ENCODE results near the gene MRGPRE. TPM values are rescaled to one million over a fixed set of nuclear protein-coding genes. Genes with fewer than 3 reads are reported as not detected.

MRGPRE gene
- total RNA-seq, 5 donors from 2014 or later (not counting 1 experiment from before 2014, with no cell fraction given): not detected

- DNase-seq: peak in 1 of 35 experiments; percentile 10
- Mint-ChIP-seq H3K27ac (no peak overlapping the region), H3K4me3 (no peak overlapping the region), H3K4me1 (peaks cover 14 to 16% (median 15%) of the 10 kb centered on the region in 3 donors), H3K36me3 (no peaks in the 10 kb centered on the region), H3K9me3 (no peaks in the 10 kb centered on the region), H3K27me3 (peaks cover 6 to 29% of the 10 kb centered on the region in 2 donors)
- no peaks in the 10 kb centered on the region for H3K9me3 ChIP-seq
- CTCF ChIA-PET: no interaction called here
- no peak overlapping the region for H3K27ac ChIP-seq (ENCODE audit: low read length)
- 57% methylated on average over 7 of the region's 11 CpGs for WGBS (ENCODE audit: insufficient coverage)
- H3K36me3 ChIP-seq (ENCODE audit: control insufficient read depth in 2 of 2, extremely low read depth in 1 of 2, insufficient read depth in 1 of 2, low read length in 1 of 2): no peaks in the 10 kb centered on the region
- peaks cover 0 to 15% of the 10 kb centered on the region in 2 experiments for H3K4me1 ChIP-seq (ENCODE audit: control insufficient read depth in 1 of 2, extremely low read depth in 1 of 2, insufficient read depth in 2 of 2, low read length in 2 of 2)
- POLR2A ChIA-PET: no interaction called here
- ATAC-seq (replicated peaks in 1 of 4): no peak
- no peak overlapping the region for H3K4me3 ChIP-seq (ENCODE audit: control insufficient read depth in 1 of 2, extremely low read depth in 1 of 2, low read length in 1 of 2)
- peaks cover 0 to 74% of the 10 kb centered on the region in 2 experiments for H3K27me3 ChIP-seq (replicated peaks in 1 of 2; ENCODE audit: control insufficient read depth in 2 of 2, extremely low read depth in 1 of 2, insufficient read depth in 2 of 2, low read length in 1 of 2)
These were observed 12.1 kb downstream of the MRGPRE start for GRCh38 chr11:3220101-3220500.

DNA sequence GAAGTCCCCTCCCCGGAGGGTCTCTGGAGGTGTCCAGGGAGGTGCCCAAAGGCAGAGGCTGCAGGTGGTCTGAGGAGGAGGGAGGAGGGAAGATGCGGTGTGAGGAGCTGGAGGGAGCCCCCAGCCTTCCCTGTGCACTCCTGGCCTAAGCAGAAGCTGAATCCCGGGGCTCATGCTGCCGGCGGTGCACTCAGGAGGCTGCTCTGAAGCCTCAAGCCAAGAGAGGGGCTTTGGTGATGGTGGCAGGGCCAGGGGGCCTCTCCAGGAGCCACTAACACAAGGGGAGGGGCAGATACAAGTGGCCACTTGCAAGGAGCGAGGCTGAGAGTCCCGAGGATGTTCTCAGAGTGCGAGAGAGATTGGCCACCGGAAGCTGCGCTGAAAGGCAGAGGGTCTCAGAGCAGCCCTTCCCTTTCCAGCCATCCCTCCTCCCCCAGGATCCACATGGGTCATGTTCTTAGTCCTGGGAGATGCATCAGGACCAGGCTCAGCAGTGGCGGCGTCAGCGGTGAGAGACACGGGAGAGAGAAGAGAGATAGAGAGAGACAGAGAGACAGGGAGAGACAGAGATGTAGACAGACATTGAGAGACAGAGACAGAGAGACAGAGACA lies 12.8 kb downstream of the MRGPRE start:
- Mint-ChIP-seq H3K4me1 (peaks cover 14 to 16% (median 15%) of the 10 kb centered on the region in 3 donors), H3K27me3 (peaks cover 10 to 30% of the 10 kb centered on the region in 2 donors), H3K9me3 (no peaks in the 10 kb centered on the region), H3K27ac (peak overlapping the region in 1 of 2 donors; percentile 46), H3K4me3 (no peak overlapping the region), H3K36me3 (no peaks in the 10 kb centered on the region)
- peaks cover 0 to 15% of the 10 kb centered on the region in 2 experiments for H3K4me1 ChIP-seq (ENCODE audit: control insufficient read depth in 1 of 2, extremely low read depth in 1 of 2, insufficient read depth in 2 of 2, low read length in 2 of 2)
- POLR2A ChIA-PET: no interaction called here
- H3K4me3 ChIP-seq (ENCODE audit: control insufficient read depth in 1 of 2, extremely low read depth in 1 of 2, low read length in 1 of 2): no peak overlapping the region
- 90% methylated on average over 13 of the region's 14 CpGs for WGBS (ENCODE audit: insufficient coverage)
- H3K9me3 ChIP-seq: no peaks in the 10 kb centered on the region
- no peak overlapping the region for H3K27ac ChIP-seq (ENCODE audit: low read length)
- H3K36me3 ChIP-seq (ENCODE audit: control insufficient read depth in 2 of 2, extremely low read depth in 1 of 2, insufficient read depth in 1 of 2, low read length in 1 of 2): no peaks in the 10 kb centered on the region
- ATAC-seq (replicated peaks in 1 of 4) (no peak), DNase-seq (peak in 2 of 35 experiments; percentile 3 to 17)
- peaks cover 0 to 72% of the 10 kb centered on the region in 2 experiments for H3K27me3 ChIP-seq (replicated peaks in 1 of 2; ENCODE audit: control insufficient read depth in 2 of 2, extremely low read depth in 1 of 2, insufficient read depth in 2 of 2, low read length in 1 of 2)
- CTCF ChIA-PET: interaction anchor here in 1 of 2 donors (0.6 kb wide), 1 partner anchor 332 kb away, joined by 4 read pairs; no protein-coding TSS in a partner anchor

DNA sequence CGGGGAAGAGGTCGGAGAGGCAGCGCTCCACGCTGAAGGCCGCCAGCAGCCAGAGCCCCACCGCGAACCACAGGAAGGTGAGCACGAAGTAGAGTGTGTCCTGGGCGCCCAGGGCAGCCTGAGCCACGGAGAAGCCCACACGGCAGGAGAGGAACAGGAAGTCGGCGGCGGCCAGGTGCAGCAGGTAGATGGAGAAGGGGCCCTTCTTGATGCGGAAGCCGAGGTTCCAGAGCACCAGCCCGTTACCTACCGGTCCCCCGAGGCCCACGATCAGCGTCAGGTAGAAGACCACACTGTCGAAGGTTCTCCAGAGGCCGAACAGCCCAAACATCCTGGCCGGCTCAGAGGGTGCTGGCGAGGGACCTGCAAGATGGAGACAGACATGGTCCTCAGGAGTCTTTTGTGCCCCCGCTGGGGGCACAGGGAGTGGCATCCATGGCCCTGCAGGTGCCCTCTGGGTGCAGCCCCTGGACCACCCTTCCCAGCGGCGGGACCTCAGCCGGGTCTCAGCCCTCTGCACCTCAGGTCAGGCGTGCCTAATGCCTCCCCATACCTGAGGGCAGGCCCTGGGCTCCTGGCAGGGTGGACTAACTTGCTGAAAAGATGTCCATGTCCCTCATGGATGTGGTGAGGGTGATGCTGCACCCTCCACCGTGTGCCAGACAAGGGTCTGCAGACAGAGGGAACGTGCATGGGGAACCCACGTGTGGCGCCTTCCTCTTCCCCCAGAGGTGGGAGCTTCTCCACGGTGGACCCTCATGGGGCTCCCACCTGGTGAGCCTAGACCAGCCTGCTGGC lies 13.5 kb downstream of the MRGPRE start, which contains the start of gene MRGPRG:
MRGPRG (minus strand) TSS at position 331 of the 798 bp plus-strand sequence; CDS start at position 331, 0 bp downstream.
- no peak within 1 kb of the TSS for H3K4me3 ChIP-seq (ENCODE audit: control insufficient read depth in 1 of 2, extremely low read depth in 1 of 2, low read length in 1 of 2)
- no peaks in the 10 kb centered on the region for H3K9me3 Mint-ChIP-seq
- H3K9me3 ChIP-seq: no peaks in the 10 kb centered on the region
- no peak within 1 kb of the TSS for H3K27ac ChIP-seq (ENCODE audit: low read length)
- H3K4me1 Mint-ChIP-seq: peaks cover 14 to 20% (median 15%) of the 10 kb centered on the region in 3 donors
- CTCF ChIA-PET: interaction anchor here in 1 of 2 donors (0.6 kb wide), 1 partner anchor 331 kb away, joined by 4 read pairs; no protein-coding TSS in a partner anchor
- H3K27ac Mint-ChIP-seq: peak within 1 kb of the TSS in 1 of 2 donors; percentile 46
- peaks cover 0 to 15% of the 10 kb centered on the region in 2 experiments for H3K4me1 ChIP-seq (ENCODE audit: control insufficient read depth in 1 of 2, extremely low read depth in 1 of 2, insufficient read depth in 2 of 2, low read length in 2 of 2)
- POLR2A ChIA-PET: no interaction called here
- peaks cover 16 to 33% of the 10 kb centered on the region in 2 donors for H3K27me3 Mint-ChIP-seq
- WGBS (ENCODE audit: insufficient coverage): 78% methylated on average over 34 of the region's 35 CpGs
- ATAC-seq (replicated peaks in 1 of 4) (no peak), DNase-seq (peak in 3 of 35 experiments; percentile 3 to 15 (median 7))
- no peak within 1 kb of the TSS for H3K4me3 Mint-ChIP-seq
- no peaks in the 10 kb centered on the region for H3K36me3 ChIP-seq (ENCODE audit: control insufficient read depth in 2 of 2, extremely low read depth in 1 of 2, insufficient read depth in 1 of 2, low read length in 1 of 2)
- no peaks in the 10 kb centered on the region for H3K36me3 Mint-ChIP-seq
- peaks cover 0 to 73% of the 10 kb centered on the region in 2 experiments for H3K27me3 ChIP-seq (replicated peaks in 1 of 2; ENCODE audit: control insufficient read depth in 2 of 2, extremely low read depth in 1 of 2, insufficient read depth in 2 of 2, low read length in 1 of 2)

DNA sequence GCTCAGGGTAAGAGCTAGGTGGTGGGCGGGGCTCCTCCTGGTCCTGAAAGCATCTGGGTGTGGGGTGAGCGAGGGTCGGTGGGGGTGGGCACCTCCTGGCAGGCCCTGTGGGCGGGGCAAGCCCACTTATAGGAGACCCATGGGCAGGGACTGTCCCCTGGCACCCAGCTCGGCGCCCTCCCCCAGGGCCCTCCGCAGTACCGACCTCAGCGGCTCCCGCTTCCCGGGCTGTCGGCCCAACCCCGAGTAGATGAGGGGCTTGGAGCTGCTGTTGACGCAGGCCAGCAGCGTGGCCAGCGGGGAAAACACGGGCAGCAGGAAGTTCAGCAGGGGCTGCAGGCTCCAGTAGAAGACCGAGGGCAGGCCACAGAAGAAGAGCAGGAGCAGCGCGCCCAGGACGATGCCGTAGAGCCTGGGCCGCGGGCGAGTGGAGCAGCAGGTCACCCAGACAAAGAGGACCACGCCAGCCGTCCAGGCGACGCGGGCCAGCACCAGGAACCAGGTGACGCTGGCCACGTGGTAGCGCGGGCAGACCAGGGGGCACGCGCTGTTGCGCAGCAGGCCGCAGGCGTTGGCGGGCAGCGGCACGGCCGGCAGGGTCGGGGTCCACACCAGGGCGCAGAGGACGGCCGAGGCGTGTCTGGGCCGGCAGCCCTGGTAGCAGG lies 14.3 kb downstream of the MRGPRE start:
- Mint-ChIP-seq H3K9me3 (no peaks in the 10 kb centered on the region), H3K27ac (no peak overlapping the region), H3K4me1 (peaks cover 8 to 15% (median 9%) of the 10 kb centered on the region in 3 donors), H3K36me3 (no peaks in the 10 kb centered on the region), H3K4me3 (no peak overlapping the region), H3K27me3 (peaks cover 15 to 36% of the 10 kb centered on the region in 2 donors)
- Histone ChIP-seq H3K9me3 (no peaks in the 10 kb centered on the region), H3K4me1 (ENCODE audit: control insufficient read depth in 1 of 2, extremely low read depth in 1 of 2, insufficient read depth in 2 of 2, low read length in 2 of 2) (peaks cover 0 to 10% of the 10 kb centered on the region in 2 experiments), H3K27ac (ENCODE audit: low read length) (no peak overlapping the region), H3K4me3 (ENCODE audit: control insufficient read depth in 1 of 2, extremely low read depth in 1 of 2, low read length in 1 of 2) (no peak overlapping the region), H3K27me3 (replicated peaks in 1 of 2; ENCODE audit: control insufficient read depth in 2 of 2, extremely low read depth in 1 of 2, insufficient read depth in 2 of 2, low read length in 1 of 2) (peaks cover 0 to 70% of the 10 kb centered on the region in 2 experiments), H3K36me3 (ENCODE audit: control insufficient read depth in 2 of 2, extremely low read depth in 1 of 2, insufficient read depth in 1 of 2, low read length in 1 of 2) (no peaks in the 10 kb centered on the region)
- CTCF ChIA-PET: no interaction called here
- ATAC-seq (replicated peaks in 1 of 4) (no peak), DNase-seq (peak in 2 of 35 experiments; percentile 3 to 22)
- POLR2A ChIA-PET: no interaction called here
- 94% methylated on average over 40 of the region's 49 CpGs for WGBS (ENCODE audit: insufficient coverage)

DNA sequence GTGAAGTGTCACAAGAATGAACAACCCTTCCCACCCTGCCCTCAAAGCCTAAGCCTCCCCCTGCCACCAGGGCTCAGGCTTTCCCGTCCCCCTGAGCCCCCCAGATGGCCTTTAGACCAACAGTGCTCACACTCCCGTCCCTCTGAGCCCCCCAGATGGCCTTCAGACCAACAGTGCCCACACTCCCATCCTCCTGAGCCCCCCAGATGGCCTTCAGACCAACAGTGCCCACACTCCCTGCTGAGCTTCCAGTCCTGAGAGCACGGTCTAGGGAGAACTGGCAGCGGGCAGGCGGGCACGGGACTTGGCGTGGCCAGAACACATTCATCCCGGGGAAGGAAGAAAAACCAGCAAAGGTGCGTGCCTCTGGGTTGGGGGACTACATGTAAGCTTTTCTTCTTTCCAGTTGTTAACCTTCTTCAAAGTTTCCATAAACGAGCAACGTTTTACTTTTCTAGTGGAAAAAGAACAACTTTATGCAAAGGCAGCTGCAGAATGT lies 16.1 kb downstream of the MRGPRE start:
- no peak for DNase-seq
- H3K27me3 Mint-ChIP-seq: peaks cover 22 to 37% of the 10 kb centered on the region in 2 donors
- no peak overlapping the region for H3K4me3 Mint-ChIP-seq
- no peak overlapping the region for H3K27ac Mint-ChIP-seq
- H3K4me1 Mint-ChIP-seq: peaks cover 4 to 10% (median 5%) of the 10 kb centered on the region in 3 donors
- CTCF ChIA-PET: no interaction called here
- Histone ChIP-seq H3K36me3 (ENCODE audit: control insufficient read depth in 2 of 2, extremely low read depth in 1 of 2, insufficient read depth in 1 of 2, low read length in 1 of 2) (no peaks in the 10 kb centered on the region), H3K4me1 (ENCODE audit: control insufficient read depth in 1 of 2, extremely low read depth in 1 of 2, insufficient read depth in 2 of 2, low read length in 2 of 2) (peaks cover 0 to 6% of the 10 kb centered on the region in 2 experiments), H3K27me3 (replicated peaks in 1 of 2; ENCODE audit: control insufficient read depth in 2 of 2, extremely low read depth in 1 of 2, insufficient read depth in 2 of 2, low read length in 1 of 2) (peaks cover 0 to 53% of the 10 kb centered on the region in 2 experiments), H3K9me3 (no peaks in the 10 kb centered on the region), H3K4me3 (ENCODE audit: control insufficient read depth in 1 of 2, extremely low read depth in 1 of 2, low read length in 1 of 2) (no peak overlapping the region), H3K27ac (ENCODE audit: low read length) (no peak overlapping the region)
- peaks cover 6% of the 10 kb centered on the region for H3K36me3 Mint-ChIP-seq
- 31% methylated on average over 3 of the region's 11 CpGs for WGBS (ENCODE audit: insufficient coverage)
- peaks cover 0 to 11% (median 9%) of the 10 kb centered on the region in 3 donors for H3K9me3 Mint-ChIP-seq
- no peak for ATAC-seq (replicated peaks in 1 of 4)
- POLR2A ChIA-PET: interaction anchor here in 1 of 2 donors (0.5 kb wide), 1 partner anchor 166 kb away, joined by 3 read pairs; no protein-coding TSS in a partner anchor

Measured in T-cell (primary cell).